AG08396 (cell line): ENCODE data around the gene AFF1.
"Not testable (repeated sequence)": the region's sequence is repeated elsewhere in the genome, so short reads cannot be mapped to it uniquely, and the experiment has no call there.

Experiments used
- DNase-seq: peaks from one replicate; pipeline ENCODE4 v3.0.0; 2012; ENCODE audit warnings: low spot score, mixed read lengths

AFF1 gene

DNA sequence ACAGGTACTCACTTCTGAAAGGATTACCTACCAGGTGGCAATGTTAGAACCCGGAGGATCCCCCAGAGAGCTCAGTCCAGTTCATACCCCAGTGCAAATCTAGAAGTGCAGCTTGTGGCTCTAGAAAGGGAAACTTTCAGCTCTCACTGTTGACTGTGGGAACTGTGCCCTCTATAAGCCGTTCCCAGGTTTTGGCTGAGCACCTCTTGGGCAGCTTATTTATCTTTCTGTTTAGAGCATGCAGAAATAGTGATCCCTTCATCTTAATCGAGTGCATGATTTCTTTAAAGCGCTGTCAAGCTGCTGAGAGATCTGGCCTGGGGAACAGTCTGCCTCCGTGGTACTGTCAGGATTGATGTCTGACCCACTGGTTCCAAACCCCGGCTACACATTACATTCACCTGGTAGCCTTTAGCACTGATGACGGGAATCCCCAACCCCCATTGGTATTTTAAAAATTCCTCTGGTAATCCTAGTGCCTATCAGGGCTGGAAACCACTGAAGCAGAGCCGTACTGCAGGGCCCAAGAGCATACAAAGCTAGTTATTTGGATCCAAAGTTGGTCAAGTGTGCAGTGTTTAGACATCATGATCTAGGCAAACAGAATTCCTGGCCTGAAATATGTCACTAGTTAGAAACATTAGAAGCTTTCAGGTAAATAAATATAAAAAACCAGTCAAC, 182.4 kb downstream of the AFF1 start:
- DNase-seq, result no peak

DNA sequence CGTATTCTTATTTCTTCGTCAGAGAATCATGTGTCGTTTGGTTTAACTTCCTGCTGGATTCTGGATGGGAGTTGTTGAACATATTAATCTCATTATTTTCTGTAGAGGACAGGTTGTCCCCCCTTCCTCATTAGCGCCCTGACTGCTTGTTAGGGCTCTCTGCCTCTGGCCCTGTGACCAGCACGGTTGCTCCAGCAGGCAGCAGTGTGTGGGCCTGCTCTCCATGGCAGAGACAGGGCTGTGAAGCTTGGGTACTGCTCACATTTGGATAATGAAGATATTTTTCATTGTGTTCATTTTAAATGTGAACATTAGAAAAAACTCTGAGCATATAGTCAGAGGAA, 182.9 kb downstream of the AFF1 start:
- no peak for DNase-seq

DNA sequence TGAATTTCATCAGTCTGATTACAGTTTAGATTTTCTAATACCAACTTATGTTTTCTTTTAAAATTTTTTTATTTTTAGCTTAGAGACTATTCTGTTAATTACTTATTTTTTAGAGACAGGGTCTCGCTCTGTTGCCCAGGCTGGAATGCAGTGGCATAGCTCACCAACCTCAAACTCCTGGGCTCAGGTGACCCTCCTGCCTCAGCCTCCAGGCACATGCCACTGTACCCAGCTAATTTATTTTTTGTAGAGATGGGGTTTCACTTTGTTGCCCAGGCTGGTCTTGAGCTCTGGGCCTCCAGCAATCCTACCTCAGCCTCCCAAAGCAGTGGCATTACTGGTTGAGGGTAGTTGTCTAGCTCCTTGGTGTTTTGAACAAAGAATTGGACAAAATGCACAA, 183.6 kb downstream of the AFF1 start:
- no peak for DNase-seq

DNA sequence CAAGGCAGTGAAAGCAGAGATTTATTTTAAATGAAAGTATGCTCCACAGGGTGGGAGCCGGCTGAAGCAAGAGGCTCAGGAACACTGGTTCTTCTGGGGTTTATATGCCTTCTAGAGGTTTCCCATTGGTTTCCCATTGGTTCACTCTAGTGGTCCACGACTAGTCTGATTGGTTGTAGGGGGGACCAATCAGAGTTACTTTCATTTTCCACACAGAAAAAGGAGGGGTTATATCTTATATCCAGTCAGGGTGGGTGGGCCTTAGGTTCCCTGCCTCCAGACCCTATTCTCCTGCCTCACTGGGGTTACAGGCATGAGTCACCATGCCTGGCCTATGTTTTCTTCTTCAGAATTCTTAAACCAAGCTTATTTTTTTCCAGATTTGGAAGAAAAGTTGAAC, 184.0 kb downstream of the AFF1 start:
- DNase-seq, result peak; percentile 57

DNA sequence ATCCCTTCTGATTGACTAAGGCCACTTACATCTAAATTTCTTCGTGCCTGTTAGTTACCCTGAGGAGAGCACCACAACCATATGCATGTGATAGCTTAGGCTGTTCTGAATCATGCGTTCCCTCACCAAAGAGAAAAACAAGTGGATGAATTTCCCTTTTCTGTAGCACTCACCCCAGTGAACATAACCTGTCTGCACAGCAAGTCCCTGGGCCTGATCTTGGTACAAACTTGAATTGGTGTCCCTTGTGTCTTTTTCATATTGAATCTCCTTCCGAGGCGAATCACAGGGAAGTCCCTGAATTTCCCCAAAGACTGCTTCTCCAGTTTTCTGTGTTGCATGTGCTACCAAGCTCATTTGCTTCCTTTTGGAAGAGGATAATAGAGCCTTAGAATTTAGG, 185.2 kb downstream of the AFF1 start:
- DNase-seq, result no peak

DNA sequence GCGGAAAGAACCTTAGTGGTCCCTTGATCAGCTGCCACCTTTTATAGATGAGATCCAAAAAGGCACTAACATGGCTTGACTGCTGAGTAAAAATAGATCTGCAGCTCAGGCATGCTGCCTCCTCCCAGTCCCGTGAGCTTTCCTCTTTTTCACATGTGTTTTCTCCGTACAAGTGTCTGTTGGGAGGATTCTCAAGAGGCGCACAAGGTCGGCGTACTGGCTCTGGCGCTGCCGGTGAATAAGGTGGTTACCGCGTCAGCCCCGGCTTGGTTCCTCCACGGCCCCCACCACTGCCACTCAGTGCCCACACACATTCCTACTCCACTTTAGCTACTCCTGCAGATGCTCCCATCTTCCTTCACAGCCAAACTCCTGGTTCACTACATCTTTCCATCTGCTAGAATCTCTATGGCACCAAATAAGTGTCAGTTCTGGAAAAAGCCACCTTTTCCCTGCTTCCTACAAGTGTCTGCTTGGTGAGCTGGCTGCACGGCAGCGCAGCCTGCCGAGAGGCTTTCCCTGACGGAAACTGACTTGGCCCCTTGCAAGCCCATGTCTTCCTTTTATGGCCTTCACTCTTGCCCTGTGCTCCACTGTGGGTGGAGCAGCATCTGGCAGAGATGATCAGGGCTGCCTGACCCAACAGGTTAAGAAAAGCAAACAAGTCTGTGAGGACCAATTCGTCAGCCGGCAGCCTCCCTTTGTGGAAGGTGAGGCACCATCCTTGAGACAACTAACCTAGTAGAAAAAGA, 185.8 kb downstream of the AFF1 start:
- DNase-seq, result no peak

DNA sequence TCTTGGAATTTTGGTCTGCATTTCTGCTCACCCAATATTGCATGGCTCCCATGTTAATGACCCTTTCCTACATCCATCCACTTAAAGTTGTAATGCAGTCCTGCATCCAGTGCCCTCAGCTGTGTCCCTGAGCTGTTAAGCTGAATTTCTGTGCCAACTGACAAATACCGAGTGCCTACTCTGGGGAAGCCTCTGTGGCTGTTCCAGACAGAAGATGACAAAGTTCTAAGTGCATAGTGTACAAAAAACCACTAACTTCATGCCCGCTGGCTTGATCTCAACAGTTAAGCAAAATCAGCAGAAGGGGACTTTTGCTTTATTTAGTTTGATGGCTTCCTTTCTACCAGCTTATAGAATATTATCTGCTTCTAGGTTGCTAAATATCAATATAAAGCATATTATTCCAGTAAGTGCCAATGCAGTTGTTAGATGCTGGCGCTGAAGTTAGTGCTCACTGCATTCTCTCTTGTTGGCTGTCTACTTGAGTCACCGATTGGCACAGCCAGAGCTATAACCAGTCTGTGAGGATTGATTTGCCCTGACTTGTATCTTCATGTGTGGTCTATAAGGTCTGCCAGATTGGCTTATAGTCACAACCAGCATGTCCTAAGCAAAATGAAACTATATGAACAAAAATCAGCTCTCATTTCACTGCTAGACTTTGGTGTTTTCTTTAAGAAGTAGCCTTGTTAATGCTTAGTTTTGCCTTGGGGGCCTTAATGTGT, 186.7 kb downstream of the AFF1 start:
- peak; percentile 15 for DNase-seq

DNA sequence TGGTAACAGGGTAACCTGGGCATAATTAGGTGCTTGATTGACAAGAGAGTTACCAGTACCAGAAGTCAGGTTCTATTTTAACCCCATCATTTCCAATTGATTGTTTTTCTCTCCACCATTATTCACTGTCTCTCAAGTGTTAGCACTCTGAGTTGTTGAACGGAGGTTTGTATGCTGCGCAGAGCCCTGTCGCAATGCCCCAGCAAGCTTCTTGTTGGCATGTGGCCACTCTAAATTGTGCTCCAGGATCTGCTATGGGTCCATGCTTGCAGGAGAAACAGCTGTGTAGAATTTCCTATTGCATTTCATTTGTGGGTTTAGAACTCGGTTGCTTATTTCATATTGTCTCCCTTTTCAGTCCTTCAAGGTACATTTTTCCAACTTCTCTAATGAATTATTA, 187.4 kb downstream of the AFF1 start:
- DNase-seq, result no peak

DNA sequence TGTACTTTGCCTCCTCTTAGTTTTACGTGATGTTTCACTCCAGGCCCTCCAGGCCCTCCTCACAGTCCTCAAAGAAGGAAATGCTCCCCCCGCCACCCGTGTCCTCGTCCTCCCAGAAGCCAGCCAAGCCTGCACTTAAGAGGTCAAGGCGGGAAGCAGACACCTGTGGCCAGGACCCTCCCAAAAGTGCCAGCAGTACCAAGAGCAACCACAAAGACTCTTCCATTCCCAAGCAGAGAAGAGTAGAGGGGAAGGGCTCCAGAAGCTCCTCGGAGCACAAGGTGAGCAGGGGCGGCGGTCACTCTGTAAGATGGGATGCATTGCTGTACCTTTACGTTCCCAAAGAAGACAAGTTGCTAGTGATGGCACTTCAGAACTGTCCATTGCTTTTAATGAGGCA, 191.2 kb downstream of the AFF1 start:
- DNase-seq, result no peak

DNA sequence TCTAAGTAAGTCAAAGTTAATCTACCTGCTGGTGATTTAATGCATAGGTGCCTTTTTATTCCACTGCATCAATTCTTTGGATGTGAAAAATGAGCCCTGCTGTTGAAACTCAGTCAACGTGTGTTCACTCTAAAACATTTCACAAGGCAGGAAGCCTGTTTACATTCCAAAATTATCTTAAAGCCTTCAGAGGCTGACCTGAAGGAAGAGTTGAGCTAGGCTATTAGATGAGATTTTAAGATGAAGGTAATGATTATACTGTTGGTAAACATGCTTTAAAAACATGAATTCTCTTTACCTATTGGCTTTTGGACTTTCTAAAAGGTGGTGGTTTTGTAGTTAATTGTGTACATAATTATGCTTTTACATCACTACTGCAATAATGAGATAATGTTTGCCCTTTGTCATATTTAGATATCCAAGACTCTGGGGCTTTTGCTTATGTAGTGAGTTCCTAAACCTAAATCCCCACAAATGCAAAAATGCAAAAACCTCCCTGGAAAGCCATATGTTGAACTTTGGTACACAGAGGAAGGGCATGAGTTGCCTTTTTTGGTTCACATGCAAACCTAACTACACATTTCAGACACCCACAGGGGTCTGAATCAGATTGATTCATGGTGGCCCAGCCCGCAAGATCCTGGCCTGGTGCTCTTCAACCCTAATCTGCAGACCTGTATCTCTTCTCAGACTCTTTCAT, 193.3 kb downstream of the AFF1 start:
- no peak for DNase-seq

DNA sequence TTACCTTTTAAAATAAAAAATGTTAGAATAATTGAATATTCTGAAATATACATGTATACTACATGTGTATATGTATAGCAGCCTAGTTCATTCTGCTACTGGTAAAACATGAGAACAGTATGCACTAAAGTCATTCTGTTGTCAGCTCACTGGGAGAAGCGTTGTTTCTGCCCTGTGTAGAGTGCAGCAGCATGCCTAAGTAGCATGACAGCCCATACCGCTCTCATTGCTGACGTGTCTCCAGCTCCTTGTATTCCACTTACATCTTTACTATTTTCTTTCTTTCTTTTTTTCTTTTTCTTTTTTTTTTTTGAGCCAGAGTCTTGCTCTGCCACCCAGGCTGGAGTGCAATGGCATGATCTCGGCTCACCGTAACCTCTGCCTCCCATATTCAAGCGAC, 194.9 kb downstream of the AFF1 start:
- no peak for DNase-seq

DNA sequence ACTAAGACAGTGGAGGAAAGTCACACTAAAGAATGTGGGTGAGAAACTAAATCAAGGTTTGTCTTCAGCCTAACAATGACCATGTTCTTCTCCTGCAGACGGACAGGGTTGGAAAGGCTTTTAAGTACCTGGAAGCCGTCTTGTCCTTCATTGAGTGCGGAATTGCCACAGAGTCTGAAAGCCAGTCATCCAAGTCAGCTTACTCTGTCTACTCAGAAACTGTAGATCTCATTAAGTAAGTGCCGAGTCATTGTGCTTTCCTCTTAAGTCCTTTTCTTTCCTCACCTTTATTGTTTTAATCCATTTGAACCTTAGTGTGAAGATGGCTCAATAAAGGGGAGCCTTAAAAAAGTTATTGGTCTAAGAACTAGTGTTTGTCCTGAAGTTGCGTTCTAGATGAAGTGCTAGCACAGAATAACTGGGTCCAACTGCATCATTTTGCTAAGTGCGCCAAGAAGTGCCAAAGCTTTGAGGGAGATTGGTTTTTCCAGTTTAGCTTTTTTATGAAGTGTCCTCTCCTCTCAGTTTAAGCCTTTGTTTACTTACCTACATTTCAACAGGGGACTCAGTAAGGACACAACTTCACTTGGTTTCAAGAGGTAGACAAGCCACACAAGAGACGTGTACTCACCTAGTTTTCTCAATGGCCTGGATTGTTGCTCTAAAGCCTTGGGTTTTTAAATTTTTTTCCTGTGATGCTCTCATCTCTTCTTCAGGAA, 196.3 kb downstream of the AFF1 start:
- DNase-seq, result no peak

DNA sequence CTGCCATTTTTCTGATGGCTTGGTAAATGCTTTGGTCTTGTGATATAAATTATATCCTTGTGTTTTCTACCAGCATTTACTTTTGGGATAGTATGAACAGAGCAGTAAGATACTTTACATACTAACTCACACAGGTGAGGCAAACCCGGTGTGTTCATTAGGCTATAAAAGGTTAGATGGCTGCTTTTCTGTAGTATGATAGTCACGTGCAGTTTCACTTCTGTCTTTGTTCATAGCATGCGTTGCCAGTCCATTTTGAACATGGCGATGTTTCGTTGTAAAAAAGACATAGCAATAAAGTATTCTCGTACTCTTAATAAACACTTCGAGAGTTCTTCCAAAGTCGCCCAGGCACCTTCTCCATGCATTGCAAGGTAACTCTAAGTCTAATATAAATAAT, 197.2 kb downstream of the AFF1 start:
- DNase-seq, result no peak

DNA sequence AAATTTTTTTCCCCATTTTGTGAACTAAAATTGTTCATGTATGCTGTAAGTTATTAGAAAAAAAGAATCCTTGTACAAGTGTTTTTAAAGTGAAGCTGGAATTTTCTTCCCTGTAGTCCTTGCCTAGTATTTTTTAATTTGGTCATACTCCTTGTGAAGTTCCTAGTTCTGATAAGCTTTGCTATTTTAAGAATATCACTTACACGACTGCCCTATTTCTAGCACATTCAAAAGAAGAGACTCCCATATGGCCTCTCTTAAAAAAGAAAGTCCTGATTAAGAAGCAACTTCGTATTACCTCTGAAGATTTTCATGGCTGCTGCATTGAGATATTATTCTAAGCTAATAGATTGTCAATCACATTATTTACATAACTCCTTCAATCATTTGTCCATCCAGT, 198.4 kb downstream of the AFF1 start:
- DNase-seq, result no peak

DNA sequence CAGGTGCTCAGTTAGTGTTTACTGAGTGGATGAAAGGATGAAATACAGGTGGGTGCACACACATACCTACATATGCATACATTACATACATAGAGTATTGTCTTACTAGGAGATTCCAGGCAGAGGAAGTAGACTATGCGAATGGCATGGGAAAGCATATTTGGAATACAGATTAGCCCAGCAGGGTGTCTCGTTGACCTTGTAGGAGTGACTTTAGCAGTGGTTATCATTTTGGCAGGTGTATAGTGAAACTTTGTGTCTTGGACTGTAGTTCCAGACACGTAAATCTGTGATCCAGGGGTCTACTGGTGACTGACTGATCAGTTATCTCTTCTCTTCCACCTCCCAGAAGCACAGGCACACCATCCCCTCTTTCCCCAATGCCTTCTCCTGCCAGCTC, 199.3 kb downstream of the AFF1 start:
- no peak for DNase-seq

DNA sequence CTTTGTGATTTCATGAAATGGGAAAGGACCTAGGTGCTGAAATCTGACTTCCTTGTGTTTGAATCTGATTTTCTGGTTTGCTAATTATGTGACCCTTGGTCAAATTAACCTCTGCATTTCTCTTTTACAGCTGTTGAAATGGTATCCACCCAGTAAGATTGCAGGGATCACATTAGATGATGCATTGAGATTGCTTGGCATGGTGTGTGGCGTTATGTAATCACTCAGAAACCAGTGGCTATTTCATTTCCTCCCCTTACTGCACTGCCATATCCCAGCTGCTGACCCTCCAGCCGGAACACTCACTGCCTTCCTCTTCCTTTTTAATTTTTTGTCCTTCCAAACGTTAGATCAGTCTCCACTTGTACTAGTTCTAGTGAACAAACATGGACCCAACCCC, 206.6 kb downstream of the AFF1 start:
- DNase-seq, result no peak

DNA sequence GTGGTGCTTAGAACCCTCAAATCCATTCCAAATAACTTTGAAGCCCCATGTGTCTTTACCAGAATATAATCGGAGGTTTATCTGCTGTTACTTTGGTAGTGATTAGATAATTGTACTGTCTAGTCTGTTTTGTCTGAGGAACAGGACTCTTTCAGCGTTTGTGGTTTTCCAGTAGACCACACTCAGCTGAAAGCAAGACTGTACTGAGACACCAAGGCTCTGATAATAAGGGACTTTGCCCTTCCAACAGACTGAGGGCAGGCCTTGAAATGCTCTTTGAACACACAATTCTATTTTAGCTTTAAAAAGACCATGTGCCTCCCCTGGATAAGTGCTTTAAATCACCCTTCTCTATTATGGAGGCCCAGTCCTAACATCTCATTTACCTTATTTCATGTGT, 209.5 kb downstream of the AFF1 start:
- no peak for DNase-seq

DNA sequence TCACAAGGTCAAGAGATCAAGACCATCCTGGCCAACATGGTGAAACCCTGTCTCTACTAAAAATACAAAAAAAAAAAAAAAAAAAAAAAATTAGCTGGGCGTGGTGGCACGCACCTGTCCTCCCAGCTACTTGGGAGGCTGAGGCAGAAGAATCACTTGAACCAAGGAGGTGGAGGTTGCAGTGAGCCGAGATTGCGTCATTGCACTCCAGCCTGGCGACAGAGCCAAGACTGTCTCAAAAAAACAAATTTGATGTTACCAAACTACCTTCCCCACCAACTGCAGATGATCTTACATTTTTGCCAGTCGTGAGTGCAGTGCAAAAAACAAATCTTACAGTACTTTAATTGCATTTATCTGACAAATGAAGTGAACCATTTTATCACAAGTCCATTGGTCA, 211.1 kb downstream of the AFF1 start:
- DNase-seq, result not testable (repeated sequence)

DNA sequence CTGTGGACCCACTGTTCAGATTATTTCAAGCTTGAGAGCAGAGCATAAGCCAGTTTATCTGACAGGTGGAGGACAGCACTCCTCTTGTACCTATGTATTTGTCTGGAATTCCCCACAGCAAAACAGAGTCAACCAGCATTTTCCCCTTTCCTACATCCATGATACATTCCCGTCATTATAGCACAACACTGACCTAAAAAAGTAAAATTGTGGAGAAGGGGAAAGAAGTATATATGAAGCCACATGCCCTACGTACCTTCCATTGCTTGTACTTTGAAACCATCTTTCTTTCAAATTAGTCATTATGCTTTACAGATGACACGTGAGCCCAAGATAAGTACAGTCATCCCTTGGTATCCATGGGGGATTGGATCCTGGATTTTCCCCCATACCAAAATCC, 212.3 kb downstream of the AFF1 start:
- no peak for DNase-seq

DNA sequence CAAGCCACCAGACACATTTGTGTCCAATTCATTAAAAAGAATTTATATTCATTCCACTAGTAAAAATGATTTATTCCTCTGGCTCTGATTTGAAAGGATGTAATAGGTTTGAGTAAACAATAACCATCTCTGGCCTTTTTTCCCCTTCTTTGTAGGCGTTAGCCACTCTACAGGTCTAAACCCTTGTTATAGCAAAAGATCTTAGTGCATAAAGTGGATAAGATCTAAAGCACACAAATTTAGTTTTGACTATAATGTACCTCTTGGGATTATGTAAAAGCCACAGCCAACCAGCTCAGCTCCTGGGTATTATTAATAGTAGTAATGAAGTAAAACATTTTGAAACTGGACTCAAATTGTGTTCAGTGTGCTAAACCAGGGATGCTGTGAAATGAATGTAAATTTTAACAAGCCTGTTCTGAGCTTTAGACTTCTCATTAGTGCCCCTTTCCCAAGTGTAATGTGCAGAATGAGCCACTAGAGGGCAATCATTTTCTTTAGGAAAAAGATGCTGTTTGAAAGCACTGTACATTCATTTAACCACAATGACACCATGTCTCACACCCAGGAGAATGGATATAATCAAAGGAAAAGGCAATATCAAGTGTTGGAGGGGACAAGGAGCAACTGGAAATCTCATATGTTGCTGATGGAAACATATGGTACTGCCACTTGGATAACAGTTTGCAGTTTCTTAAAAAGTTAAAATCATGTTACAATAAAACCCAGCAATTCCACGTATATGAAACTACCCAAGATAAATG, 215.9 kb downstream of the AFF1 start:
- DNase-seq, result peak; percentile 36

DNA sequence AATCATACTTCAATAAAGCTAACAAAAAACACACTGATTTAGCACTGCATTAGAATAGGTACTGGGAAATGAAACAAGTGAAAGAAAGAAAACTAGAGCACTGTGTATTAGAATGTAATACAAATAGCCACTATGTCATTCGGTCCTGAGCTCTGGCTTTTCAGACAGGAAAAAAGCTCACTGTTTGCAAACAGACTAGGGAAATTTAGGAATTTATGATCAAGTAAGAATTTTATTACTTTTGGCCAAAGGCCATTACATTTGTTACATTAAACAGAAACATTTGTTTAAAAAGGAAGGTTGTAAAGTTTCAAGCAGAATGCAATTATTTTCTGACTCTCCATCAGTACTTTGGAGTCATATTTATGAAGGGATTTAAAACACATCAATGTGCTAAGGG, 216.9 kb downstream of the AFF1 start:
- no peak for DNase-seq
